GM23338 (cell line): ENCODE data around the gene PTGR3. TPM values are rescaled to one million over a fixed set of nuclear protein-coding genes. Genes with fewer than 3 reads are reported as not detected.

ENCODE experiments used
- ATAC-seq: fragments of 200-7000 bp; cut with Tn5 transposase; 3 replicates; pipeline ENCODE4 v1.9.1; 2020
- DNase-seq: peaks from one replicate; pipeline ENCODE4 v3.0.0-alpha.2; 2015; ENCODE audit warnings: low spot score
- H2AFZ ChIP-seq: fragments of 200-600 bp; sonication (generic); 2 replicates; pipeline ENCODE4 v1.8.0; 2016; ENCODE audit warnings: antibody characterized with exemption, mild to moderate bottlenecking, moderate library complexity
- H3F3A ChIP-seq: fragments of 200-600 bp; sonication (generic); replicated peaks from 2 replicates; pipeline ENCODE4 v1.8.0; 2017; ENCODE audit warnings: antibody characterized with exemption, mixed run types, low read depth
- H3K27ac ChIP-seq: fragments of 200-600 bp; sonication (generic); 2 replicates; pipeline ENCODE4 v1.6.1; 2016; ENCODE audit warnings: low read depth
- H3K27me3 ChIP-seq: fragments of 200-600 bp; sonication (generic); 2 replicates; pipeline ENCODE4 v1.8.0; 2016; ENCODE audit warnings: mild to moderate bottlenecking, mixed run types, moderate library complexity; ENCODE audit not compliant: insufficient read depth
- H3K36me3 ChIP-seq: fragments of 200-600 bp; sonication (generic); 2 replicates; pipeline ENCODE4 v1.8.0; 2016; ENCODE audit warnings: mild to moderate bottlenecking; ENCODE audit not compliant: insufficient read depth
- H3K4me1 ChIP-seq: fragments of 200-600 bp; sonication (generic); 2 replicates; pipeline ENCODE4 v1.8.0; 2016; ENCODE audit warnings: mild to moderate bottlenecking, moderate library complexity; ENCODE audit not compliant: insufficient read depth
- H3K4me2 ChIP-seq: fragments of 200-600 bp; sonication (generic); 2 replicates; pipeline ENCODE4 v1.7.1; 2017; ENCODE audit warnings: mixed run types
- H3K4me3 ChIP-seq: fragments of 200-600 bp; sonication (generic); 2 replicates; pipeline ENCODE4 v1.6.1; 2016; ENCODE audit warnings: mixed run types
- H3K79me2 ChIP-seq: fragments of 200-600 bp; sonication (generic); replicated peaks from 2 replicates; pipeline ENCODE4 v1.8.0; 2017; ENCODE audit warnings: mild to moderate bottlenecking; ENCODE audit not compliant: insufficient read depth
- H3K9me2 ChIP-seq: fragments of 200-600 bp; sonication (generic); 2 replicates; pipeline ENCODE4 v1.8.0; 2017; ENCODE audit not compliant: insufficient read depth
- H4K20me1 ChIP-seq: fragments of 200-600 bp; sonication (generic); replicated peaks from 2 replicates; pipeline ENCODE4 v1.8.0; 2017; ENCODE audit warnings: mild to moderate bottlenecking; ENCODE audit not compliant: insufficient read depth
- H3K27ac Mint-ChIP-seq: 2 replicates; pipeline ENCODE4 v1.8.0; 2020; ENCODE audit warnings: inconsistent platforms, mild to moderate bottlenecking, moderate library complexity, mixed read lengths
- H3K27me3 Mint-ChIP-seq: 3 replicates; pipeline ENCODE4 v1.8.0; 2022; ENCODE audit warnings: low read depth, mild to moderate bottlenecking, moderate library complexity, mixed read lengths, inconsistent platforms; ENCODE audit not compliant: insufficient read depth, poor library complexity
- H3K36me3 Mint-ChIP-seq: 3 replicates; pipeline ENCODE4 v1.8.0; 2021; ENCODE audit warnings: low read depth, mild to moderate bottlenecking, inconsistent platforms, moderate library complexity, mixed read lengths
- H3K4me1 Mint-ChIP-seq: 3 replicates; pipeline ENCODE4 v1.8.0; 2020; ENCODE audit warnings: mild to moderate bottlenecking, inconsistent platforms, mixed read lengths
- H3K4me3 Mint-ChIP-seq: 3 replicates; pipeline ENCODE4 v1.8.0; 2021; ENCODE audit warnings: moderate library complexity, mild to moderate bottlenecking, inconsistent platforms, mixed read lengths
- H3K9me3 Mint-ChIP-seq: 3 replicates; pipeline ENCODE4 v1.8.0; 2020; ENCODE audit warnings: moderate library complexity, mild to moderate bottlenecking, inconsistent platforms, mixed read lengths
- CREB1 ChIP-seq: fragments of 250-450 bp; sonication (Bioruptor Pico); IDR thresholded peaks from 2 replicates; pipeline ENCODE4 v1.5.0; 2020; ENCODE audit warnings: low read depth, mild to moderate bottlenecking, moderate library complexity
- EZH2 ChIP-seq: fragments of 200-600 bp; sonication (generic); IDR thresholded peaks from one replicate; pipeline ENCODE4 v1.8.0; 2017; ENCODE audit warnings: antibody characterized with exemption, mild to moderate bottlenecking, low read depth; ENCODE audit not compliant: unreplicated experiment
- EZH2phosphoT487 ChIP-seq: fragments of 200-600 bp; sonication (generic); IDR thresholded peaks from one replicate; pipeline ENCODE4 v1.8.1; 2018; ENCODE audit warnings: antibody characterized with exemption; ENCODE audit not compliant: unreplicated experiment
- JUNB ChIP-seq: IDR thresholded peaks from one replicate; pipeline ENCODE4 v1.6.1; 2016; ENCODE audit warnings: antibody characterized with exemption; ENCODE audit not compliant: unreplicated experiment
- NANOG ChIP-seq: IDR thresholded peaks from 2 replicates; pipeline ENCODE4 v1.6.1; 2016; ENCODE audit warnings: antibody characterized with exemption, borderline replicate concordance
- POLR2AphosphoS5 ChIP-seq: IDR thresholded peaks from 2 replicates; pipeline ENCODE4 v1.6.1; 2016; ENCODE audit warnings: antibody characterized with exemption, low read depth
- STAT1 ChIP-seq: IDR thresholded peaks from one replicate; pipeline ENCODE4 v1.6.1; 2016; ENCODE audit warnings: antibody characterized with exemption; ENCODE audit not compliant: unreplicated experiment
- ZNF114 ChIP-seq: fragments of 250-450 bp; sonication (Bioruptor Pico); IDR thresholded peaks from 2 replicates; pipeline ENCODE4 v1.5.0; 2020; ENCODE audit warnings: mild to moderate bottlenecking, moderate library complexity
- ZNF331 ChIP-seq: fragments of 250-450 bp; sonication (Bioruptor Pico); IDR thresholded peaks from 2 replicates; pipeline ENCODE4 v1.5.0; 2020; ENCODE audit warnings: low read depth, mild to moderate bottlenecking, moderate library complexity
- polyA plus RNA-seq: library from polyadenylated mRNA; unstranded; fragments of >200 nt; fragmentation: Nextera tagmentation; extraction: Ambion mirVana; gene quantifications from 2 replicates; pipeline ENCODE4 v1.2.1, GENCODE V29; 2016
- total RNA-seq: library from RNA; depleted of rRNA; stranded (reverse); fragments of >200 nt; shearing (Covaris generic); gene quantifications from 2 replicates; pipeline ENCODE4 v1.2.3, GENCODE V29; 2014
- TF ChIP-seq, protein P1 (sequence below): IDR thresholded peaks from one replicate; pipeline ENCODE4 v1.6.1; 2018; ENCODE audit warnings: antibody characterized with exemption; ENCODE audit not compliant: unreplicated experiment
- TF ChIP-seq, protein P2 (sequence below): IDR thresholded peaks from 2 replicates; pipeline ENCODE4 v1.6.1; 2016; ENCODE audit warnings: antibody characterized with exemption
- TF ChIP-seq, protein P3 (sequence below): fragments of 250-450 bp; sonication (Bioruptor Pico); IDR thresholded peaks from 2 replicates; pipeline ENCODE4 v1.5.0; 2020; ENCODE audit warnings: mild to moderate bottlenecking, moderate library complexity
- TF ChIP-seq, protein P4 (sequence below), 2 experiments: fragments of 200-600 bp in 1 of 2; sonication (generic) in 1 of 2; conservative IDR thresholded peaks; 2 replicates each; pipeline versions ENCODE4 v1.5.1 to v1.6.1; 2016 to 2017; ENCODE audit warnings: antibody characterized with exemption in 2 of 2, low read depth in 2 of 2, mild to moderate bottlenecking in 2 of 2, moderate library complexity in 1 of 2

Gene PTGR3
- total and polyA plus RNA-seq, 2 experiments from 2014 or later = 0.84 to 1.5 TPM

DNA sequence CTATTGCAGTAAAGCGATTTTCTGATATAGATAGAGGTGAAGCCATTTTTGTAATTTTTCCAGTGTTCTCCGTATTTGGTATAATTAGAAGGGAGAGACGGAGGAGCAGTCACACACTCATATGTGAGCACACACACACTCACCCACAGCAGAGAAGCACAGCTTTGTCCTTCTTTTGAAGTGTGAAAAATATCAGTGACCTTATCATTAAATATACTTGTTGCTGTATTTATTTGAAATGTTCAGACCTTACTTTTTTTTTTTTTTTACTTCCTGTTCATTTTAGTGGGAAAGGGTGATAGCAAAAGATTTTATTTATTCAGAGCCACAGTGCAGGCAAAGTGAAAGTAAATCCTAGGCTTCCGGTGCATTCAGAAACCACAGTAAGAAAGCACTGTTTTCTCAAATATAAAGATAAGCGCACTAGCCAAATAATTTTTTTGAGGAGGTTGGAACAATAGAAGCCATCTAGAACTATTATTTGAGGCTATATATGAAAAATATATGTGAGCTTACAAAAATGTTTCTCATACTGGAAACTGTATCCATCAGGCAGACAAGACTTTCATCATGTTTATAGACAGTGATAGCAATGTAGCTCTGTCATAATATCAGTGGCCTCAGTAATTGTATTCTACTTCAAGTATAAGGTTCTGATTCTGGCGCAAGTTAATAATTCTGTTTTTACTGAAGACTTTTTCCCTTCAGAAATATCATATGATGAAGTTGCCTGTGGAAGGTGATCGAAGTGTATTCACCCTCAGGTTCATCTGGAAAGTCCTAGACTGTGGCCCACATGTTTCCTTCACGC, 38.9 kb upstream of the PTGR3 start:
- H3K4me1 Mint-ChIP-seq = no peaks in the 10 kb centered on the region; the same call in 2 of the 3 replicates
- DNase-seq (no peak), ATAC-seq (no peak)
- no peaks in the 10 kb centered on the region for H3F3A ChIP-seq
- H3K9me3 Mint-ChIP-seq = no peaks in the 10 kb centered on the region
- H3K4me3 ChIP-seq = no peak overlapping the region
- H3K4me2 ChIP-seq = no peak overlapping the region
- no peaks in the 10 kb centered on the region for H3K79me2 ChIP-seq
- peaks cover 3% of the 10 kb centered on the region for H3K27me3 Mint-ChIP-seq
- H3K36me3 ChIP-seq = no peaks in the 10 kb centered on the region
- no peak overlapping the region for H3K27ac Mint-ChIP-seq
- no peaks in the 10 kb centered on the region for H3K27me3 ChIP-seq
- no peak for TF ChIP-seq EZH2
- no peak for TF ChIP-seq ZNF114 (CRISPR knock-in tag)
- no peak for TF ChIP-seq NANOG
- no peak for TF ChIP-seq JUNB
- no peak for TF ChIP-seq EZH2phosphoT487
- TF ChIP-seq STAT1 = no peak
- no peak for TF ChIP-seq POLR2AphosphoS5
- TF ChIP-seq, protein P1, sequence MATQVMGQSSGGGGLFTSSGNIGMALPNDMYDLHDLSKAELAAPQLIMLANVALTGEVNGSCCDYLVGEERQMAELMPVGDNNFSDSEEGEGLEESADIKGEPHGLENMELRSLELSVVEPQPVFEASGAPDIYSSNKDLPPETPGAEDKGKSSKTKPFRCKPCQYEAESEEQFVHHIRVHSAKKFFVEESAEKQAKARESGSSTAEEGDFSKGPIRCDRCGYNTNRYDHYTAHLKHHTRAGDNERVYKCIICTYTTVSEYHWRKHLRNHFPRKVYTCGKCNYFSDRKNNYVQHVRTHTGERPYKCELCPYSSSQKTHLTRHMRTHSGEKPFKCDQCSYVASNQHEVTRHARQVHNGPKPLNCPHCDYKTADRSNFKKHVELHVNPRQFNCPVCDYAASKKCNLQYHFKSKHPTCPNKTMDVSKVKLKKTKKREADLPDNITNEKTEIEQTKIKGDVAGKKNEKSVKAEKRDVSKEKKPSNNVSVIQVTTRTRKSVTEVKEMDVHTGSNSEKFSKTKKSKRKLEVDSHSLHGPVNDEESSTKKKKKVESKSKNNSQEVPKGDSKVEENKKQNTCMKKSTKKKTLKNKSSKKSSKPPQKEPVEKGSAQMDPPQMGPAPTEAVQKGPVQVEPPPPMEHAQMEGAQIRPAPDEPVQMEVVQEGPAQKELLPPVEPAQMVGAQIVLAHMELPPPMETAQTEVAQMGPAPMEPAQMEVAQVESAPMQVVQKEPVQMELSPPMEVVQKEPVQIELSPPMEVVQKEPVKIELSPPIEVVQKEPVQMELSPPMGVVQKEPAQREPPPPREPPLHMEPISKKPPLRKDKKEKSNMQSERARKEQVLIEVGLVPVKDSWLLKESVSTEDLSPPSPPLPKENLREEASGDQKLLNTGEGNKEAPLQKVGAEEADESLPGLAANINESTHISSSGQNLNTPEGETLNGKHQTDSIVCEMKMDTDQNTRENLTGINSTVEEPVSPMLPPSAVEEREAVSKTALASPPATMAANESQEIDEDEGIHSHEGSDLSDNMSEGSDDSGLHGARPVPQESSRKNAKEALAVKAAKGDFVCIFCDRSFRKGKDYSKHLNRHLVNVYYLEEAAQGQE = no peak
- TF ChIP-seq CREB1 (CRISPR knock-in tag) = no peak
- TF ChIP-seq, protein P2, sequence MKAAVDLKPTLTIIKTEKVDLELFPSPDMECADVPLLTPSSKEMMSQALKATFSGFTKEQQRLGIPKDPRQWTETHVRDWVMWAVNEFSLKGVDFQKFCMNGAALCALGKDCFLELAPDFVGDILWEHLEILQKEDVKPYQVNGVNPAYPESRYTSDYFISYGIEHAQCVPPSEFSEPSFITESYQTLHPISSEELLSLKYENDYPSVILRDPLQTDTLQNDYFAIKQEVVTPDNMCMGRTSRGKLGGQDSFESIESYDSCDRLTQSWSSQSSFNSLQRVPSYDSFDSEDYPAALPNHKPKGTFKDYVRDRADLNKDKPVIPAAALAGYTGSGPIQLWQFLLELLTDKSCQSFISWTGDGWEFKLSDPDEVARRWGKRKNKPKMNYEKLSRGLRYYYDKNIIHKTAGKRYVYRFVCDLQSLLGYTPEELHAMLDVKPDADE = no peak
- TF ChIP-seq, protein P3, sequence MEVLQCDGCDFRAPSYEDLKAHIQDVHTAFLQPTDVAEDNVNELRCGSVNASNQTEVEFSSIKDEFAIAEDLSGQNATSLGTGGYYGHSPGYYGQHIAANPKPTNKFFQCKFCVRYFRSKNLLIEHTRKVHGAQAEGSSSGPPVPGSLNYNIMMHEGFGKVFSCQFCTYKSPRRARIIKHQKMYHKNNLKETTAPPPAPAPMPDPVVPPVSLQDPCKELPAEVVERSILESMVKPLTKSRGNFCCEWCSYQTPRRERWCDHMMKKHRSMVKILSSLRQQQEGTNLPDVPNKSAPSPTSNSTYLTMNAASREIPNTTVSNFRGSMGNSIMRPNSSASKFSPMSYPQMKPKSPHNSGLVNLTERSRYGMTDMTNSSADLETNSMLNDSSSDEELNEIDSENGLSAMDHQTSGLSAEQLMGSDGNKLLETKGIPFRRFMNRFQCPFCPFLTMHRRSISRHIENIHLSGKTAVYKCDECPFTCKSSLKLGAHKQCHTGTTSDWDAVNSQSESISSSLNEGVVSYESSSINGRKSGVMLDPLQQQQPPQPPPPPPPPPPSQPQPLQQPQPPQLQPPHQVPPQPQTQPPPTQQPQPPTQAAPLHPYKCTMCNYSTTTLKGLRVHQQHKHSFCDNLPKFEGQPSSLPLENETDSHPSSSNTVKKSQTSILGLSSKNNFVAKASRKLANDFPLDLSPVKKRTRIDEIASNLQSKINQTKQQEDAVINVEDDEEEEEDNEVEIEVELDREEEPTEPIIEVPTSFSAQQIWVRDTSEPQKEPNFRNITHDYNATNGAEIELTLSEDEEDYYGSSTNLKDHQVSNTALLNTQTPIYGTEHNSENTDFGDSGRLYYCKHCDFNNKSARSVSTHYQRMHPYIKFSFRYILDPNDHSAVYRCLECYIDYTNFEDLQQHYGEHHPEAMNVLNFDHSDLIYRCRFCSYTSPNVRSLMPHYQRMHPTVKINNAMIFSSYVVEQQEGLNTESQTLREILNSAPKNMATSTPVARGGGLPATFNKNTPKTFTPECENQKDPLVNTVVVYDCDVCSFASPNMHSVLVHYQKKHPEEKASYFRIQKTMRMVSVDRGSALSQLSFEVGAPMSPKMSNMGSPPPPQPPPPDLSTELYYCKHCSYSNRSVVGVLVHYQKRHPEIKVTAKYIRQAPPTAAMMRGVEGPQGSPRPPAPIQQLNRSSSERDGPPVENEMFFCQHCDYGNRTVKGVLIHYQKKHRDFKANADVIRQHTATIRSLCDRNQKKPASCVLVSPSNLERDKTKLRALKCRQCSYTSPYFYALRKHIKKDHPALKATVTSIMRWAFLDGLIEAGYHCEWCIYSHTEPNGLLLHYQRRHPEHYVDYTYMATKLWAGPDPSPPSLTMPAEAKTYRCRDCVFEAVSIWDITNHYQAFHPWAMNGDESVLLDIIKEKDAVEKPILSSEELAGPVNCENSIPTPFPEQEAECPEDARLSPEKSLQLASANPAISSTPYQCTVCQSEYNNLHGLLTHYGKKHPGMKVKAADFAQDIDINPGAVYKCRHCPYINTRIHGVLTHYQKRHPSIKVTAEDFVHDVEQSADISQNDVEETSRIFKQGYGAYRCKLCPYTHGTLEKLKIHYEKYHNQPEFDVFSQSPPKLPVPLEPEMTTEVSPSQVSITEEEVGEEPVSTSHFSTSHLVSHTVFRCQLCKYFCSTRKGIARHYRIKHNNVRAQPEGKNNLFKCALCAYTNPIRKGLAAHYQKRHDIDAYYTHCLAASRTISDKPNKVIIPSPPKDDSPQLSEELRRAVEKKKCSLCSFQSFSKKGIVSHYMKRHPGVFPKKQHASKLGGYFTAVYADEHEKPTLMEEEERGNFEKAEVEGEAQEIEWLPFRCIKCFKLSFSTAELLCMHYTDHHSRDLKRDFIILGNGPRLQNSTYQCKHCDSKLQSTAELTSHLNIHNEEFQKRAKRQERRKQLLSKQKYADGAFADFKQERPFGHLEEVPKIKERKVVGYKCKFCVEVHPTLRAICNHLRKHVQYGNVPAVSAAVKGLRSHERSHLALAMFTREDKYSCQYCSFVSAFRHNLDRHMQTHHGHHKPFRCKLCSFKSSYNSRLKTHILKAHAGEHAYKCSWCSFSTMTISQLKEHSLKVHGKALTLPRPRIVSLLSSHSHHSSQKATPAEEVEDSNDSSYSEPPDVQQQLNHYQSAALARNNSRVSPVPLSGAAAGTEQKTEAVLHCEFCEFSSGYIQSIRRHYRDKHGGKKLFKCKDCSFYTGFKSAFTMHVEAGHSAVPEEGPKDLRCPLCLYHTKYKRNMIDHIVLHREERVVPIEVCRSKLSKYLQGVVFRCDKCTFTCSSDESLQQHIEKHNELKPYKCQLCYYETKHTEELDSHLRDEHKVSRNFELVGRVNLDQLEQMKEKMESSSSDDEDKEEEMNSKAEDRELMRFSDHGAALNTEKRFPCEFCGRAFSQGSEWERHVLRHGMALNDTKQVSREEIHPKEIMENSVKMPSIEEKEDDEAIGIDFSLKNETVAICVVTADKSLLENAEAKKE (CRISPR knock-in tag) = no peak
- TF ChIP-seq, protein P4, sequence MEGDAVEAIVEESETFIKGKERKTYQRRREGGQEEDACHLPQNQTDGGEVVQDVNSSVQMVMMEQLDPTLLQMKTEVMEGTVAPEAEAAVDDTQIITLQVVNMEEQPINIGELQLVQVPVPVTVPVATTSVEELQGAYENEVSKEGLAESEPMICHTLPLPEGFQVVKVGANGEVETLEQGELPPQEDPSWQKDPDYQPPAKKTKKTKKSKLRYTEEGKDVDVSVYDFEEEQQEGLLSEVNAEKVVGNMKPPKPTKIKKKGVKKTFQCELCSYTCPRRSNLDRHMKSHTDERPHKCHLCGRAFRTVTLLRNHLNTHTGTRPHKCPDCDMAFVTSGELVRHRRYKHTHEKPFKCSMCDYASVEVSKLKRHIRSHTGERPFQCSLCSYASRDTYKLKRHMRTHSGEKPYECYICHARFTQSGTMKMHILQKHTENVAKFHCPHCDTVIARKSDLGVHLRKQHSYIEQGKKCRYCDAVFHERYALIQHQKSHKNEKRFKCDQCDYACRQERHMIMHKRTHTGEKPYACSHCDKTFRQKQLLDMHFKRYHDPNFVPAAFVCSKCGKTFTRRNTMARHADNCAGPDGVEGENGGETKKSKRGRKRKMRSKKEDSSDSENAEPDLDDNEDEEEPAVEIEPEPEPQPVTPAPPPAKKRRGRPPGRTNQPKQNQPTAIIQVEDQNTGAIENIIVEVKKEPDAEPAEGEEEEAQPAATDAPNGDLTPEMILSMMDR (conservative IDR thresholded peaks at IDR 0.05; ENCODE audit: low read depth in 2 of 2) = no peak
- TF ChIP-seq ZNF331 = no peak
- no peak overlapping the region; the same call in 1 of the 2 replicates for H2AFZ ChIP-seq
- H3K27ac ChIP-seq = no peak overlapping the region
- H3K36me3 Mint-ChIP-seq = no peaks in the 10 kb centered on the region
- H3K4me1 ChIP-seq = no peaks in the 10 kb centered on the region
- no peaks in the 10 kb centered on the region for H4K20me1 ChIP-seq
- no peak overlapping the region for H3K4me3 Mint-ChIP-seq
- H3K9me2 ChIP-seq = 0 out of 2 replicates have a peak, but pooled peaks cover under 1% of the 10 kb centered on the region
